Esophagus muscularis mucosa (tissue), 4 donors: ENCODE measurements around the gene SPATS2. TPM values are rescaled to one million over a fixed set of nuclear protein-coding genes. Genes with fewer than 3 reads are reported as not detected.

ENCODE experiments used
- DNase-seq: peaks from one replicate; pipeline ENCODE4 v3.0.0-alpha.2; 2017; ENCODE audit errors: extremely low spot score
- H3K27ac ChIP-seq, 4 donors: fragments of 200-600 bp; sonication (generic); replicated peaks in 1 of 4; 1 replicate in 3 of 4; 2 replicates in 1 of 4; pipeline ENCODE4 v1.5.1; 2016 to 2019; ENCODE audit warnings: mild to moderate bottlenecking in 1 of 4
- H3K27me3 ChIP-seq, 4 donors: fragments of 200-600 bp; sonication (generic); one replicate each; pipeline versions ENCODE4 v1.5.1 to v1.6.0; 2016 to 2019
- H3K36me3 ChIP-seq, 4 donors: fragments of 200-600 bp; sonication (generic); one replicate each; pipeline ENCODE4 v1.5.1; 2016 to 2019
- H3K4me1 ChIP-seq, 4 donors: fragments of 200-600 bp; sonication (generic); one replicate each; pipeline ENCODE4 v1.5.1; 2016 to 2019
- H3K4me3 ChIP-seq, 4 donors: fragments of 200-600 bp; sonication (generic); 1 replicate in 2 of 4; 2 replicates in 2 of 4; pipeline ENCODE4 v1.5.1; 2016 to 2019; ENCODE audit warnings: mild to moderate bottlenecking in 4 of 4, moderate library complexity in 1 of 4
- H3K9me3 ChIP-seq, 4 donors: fragments of 200-600 bp; sonication (generic); 1 replicate in 3 of 4; 2 replicates in 1 of 4; pipeline ENCODE4 v1.5.1; 2016 to 2019
- EP300 ChIP-seq: sonication (generic); formaldehyde crosslinking; IDR thresholded peaks from one replicate; pipeline ENCODE4 v1.6.1; 2017; ENCODE audit warnings: antibody characterized with exemption
- POLR2A ChIP-seq: fragments of 450-650 bp; IDR thresholded peaks from one replicate; pipeline ENCODE4 v1.6.1; 2017; ENCODE audit warnings: antibody characterized with exemption, moderate library complexity, mild to moderate bottlenecking, low read depth
- POLR2AphosphoS5 ChIP-seq, 2 donors: sonication (generic); formaldehyde crosslinking; IDR thresholded peaks; one replicate each; pipeline ENCODE4 v1.6.1; 2017; ENCODE audit warnings: antibody characterized with exemption in 2 of 2
- WGBS: methylation state at CpG from one replicate; pipeline ENCODE4 v1.1.5; 2018; 5-methylcytosine and 5-hydroxymethylcytosine counted together
- intact Hi-C: fragments of 100-400 bp; cut with DNase I; formaldehyde crosslinking; loops from one replicate; pipeline ENCODE4 v1.15.1; 2023
- total RNA-seq, 4 donors: library from RNA; depleted of rRNA; stranded (reverse); fragments of >200 nt; gene quantifications; one replicate each; pipeline versions ENCODE4 v1.1.0 to v1.2.1, GENCODE V29; 2016
- TF ChIP-seq, protein P1 (sequence below), 3 experiments: fragments of 200-600 bp in 2 of 3; fragments of 450-650 bp in 1 of 3; sonication (generic) in 2 of 3; IDR thresholded peaks; one replicate each; pipeline ENCODE4 v1.5.1; 2017 to 2019; ENCODE audit warnings: antibody characterized with exemption in 3 of 3, mild to moderate bottlenecking in 2 of 3, moderate library complexity in 1 of 3

Gene SPATS2
- total RNA-seq, 4 donors from 2014 or later = 9.5 to 16.6 (median 11.5) TPM

DNA sequence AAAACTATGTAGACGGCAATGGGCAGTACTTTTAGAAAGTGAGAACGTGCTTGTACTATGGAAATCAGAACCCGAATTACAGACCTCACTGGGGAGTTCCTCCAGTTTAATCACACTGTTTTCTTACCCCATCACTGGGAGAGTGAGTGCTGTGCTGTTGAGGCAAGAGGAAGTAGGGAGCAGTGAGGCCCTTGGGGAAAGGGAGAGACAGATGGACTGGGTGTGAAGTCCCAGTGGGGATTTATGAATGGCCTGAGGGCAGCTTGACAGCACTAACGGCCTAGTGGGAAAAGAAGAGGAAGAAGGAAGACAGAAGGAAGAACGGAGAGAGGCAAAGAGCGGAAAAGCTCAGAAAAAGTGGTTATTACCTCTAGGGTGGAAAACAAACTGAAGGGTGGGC lies 195.0 kb downstream of the SPATS2 start:
- TF ChIP-seq, protein P1, sequence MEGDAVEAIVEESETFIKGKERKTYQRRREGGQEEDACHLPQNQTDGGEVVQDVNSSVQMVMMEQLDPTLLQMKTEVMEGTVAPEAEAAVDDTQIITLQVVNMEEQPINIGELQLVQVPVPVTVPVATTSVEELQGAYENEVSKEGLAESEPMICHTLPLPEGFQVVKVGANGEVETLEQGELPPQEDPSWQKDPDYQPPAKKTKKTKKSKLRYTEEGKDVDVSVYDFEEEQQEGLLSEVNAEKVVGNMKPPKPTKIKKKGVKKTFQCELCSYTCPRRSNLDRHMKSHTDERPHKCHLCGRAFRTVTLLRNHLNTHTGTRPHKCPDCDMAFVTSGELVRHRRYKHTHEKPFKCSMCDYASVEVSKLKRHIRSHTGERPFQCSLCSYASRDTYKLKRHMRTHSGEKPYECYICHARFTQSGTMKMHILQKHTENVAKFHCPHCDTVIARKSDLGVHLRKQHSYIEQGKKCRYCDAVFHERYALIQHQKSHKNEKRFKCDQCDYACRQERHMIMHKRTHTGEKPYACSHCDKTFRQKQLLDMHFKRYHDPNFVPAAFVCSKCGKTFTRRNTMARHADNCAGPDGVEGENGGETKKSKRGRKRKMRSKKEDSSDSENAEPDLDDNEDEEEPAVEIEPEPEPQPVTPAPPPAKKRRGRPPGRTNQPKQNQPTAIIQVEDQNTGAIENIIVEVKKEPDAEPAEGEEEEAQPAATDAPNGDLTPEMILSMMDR (IDR thresholded peaks at IDR 0.05) = no peak
- no peak for TF ChIP-seq POLR2AphosphoS5 (IDR thresholded peaks at IDR 0.05)
- no peak overlapping the region for H3K27ac ChIP-seq
- H3K9me3 ChIP-seq = no peaks in the 10 kb centered on the region
- intact Hi-C loops = no loop called here
- no peak overlapping the region for H3K4me3 ChIP-seq
- H3K36me3 ChIP-seq = peaks cover 74 to 89% (median 79%) of the 10 kb centered on the region in 4 donors
- 82% methylated on average over 6 of the region's 6 CpGs for WGBS
- peaks cover 16 to 22% (median 17%) of the 10 kb centered on the region in 4 donors for H3K4me1 ChIP-seq
- H3K27me3 ChIP-seq = no peaks in the 10 kb centered on the region
- DNase-seq = no peak

DNA sequence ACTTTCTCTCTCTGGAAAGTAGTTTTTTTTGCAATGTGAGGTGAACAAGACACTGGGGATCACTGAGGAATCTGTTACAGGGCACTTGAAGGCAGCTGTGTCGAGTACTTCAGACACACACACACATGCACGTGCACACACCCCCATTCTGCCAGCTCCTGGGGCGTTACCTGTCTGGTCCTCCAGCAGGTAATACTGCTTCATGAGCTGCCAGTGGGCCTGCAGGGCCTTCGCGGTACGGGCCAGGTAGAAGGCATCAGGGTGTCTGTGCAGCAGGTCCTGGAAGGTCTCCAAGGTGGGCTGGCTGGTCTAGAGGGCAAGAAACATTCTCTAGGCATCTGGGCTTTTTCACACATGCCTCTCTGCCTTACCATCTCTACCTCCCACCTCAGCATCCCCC lies 195.6 kb downstream of the SPATS2 start:
- H3K9me3 ChIP-seq = no peaks in the 10 kb centered on the region
- no peak overlapping the region for H3K27ac ChIP-seq
- no peak overlapping the region for H3K4me3 ChIP-seq
- no peaks in the 10 kb centered on the region for H3K27me3 ChIP-seq
- peaks cover 69 to 83% (median 76%) of the 10 kb centered on the region in 4 donors for H3K36me3 ChIP-seq
- intact Hi-C loops = no loop called here
- TF ChIP-seq EP300 = no peak
- TF ChIP-seq POLR2A = no peak
- no peak for TF ChIP-seq POLR2AphosphoS5 (IDR thresholded peaks at IDR 0.05)
- TF ChIP-seq, protein P1 (IDR thresholded peaks at IDR 0.05) = no peak
- WGBS = 92% methylated on average over 6 of the region's 6 CpGs
- no peak for DNase-seq
- H3K4me1 ChIP-seq = peaks cover 18 to 25% (median 19%) of the 10 kb centered on the region in 4 donors

DNA sequence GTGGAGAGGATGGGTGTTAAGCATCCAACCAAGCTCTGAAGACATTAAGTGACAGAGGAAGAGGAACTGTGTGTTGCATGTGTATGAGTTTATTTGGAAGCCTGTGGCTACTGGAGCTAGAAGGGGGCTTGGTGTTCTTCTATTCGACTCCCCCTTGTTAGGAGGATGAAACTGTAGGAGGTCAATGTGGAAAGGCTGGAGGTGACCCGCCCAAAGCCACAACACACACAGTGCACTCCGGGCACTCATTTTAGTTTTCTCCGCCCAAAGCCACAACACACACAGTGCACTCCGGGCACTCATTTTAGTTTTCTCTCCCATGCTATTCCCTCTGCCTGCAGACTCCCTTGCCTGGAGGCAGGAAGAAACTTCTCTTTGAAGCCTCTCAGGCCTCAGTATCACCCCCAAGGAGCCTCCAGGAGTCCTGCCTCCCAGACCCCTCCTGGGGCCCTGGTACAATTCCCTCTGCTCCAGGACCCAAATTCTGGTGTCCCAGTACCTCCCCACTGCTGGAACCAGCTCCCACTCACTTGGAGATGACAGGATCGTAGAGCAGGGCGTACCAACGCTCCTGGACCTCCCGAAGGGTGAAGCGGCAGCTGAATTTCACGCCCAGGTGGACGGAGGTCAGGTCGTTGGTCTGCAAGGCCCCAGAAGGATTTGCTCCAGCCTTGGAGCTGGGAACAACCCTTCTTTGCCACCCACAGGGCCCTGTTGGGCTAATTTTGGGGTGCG lies 196.9 kb downstream of the SPATS2 start:
- TF ChIP-seq, protein P1 (IDR thresholded peaks at IDR 0.05) = no peak
- no peak for TF ChIP-seq POLR2AphosphoS5 (IDR thresholded peaks at IDR 0.05)
- no peak for TF ChIP-seq POLR2A
- no peak for TF ChIP-seq EP300
- H3K36me3 ChIP-seq = peaks cover 56 to 70% (median 64%) of the 10 kb centered on the region in 4 donors
- no peak for DNase-seq
- H3K4me1 ChIP-seq = peaks cover 24 to 34% (median 25%) of the 10 kb centered on the region in 4 donors
- no peaks in the 10 kb centered on the region for H3K27me3 ChIP-seq
- no peak overlapping the region for H3K4me3 ChIP-seq
- 88% methylated on average over 14 of the region's 14 CpGs for WGBS
- intact Hi-C loops = no loop called here
- H3K9me3 ChIP-seq = no peaks in the 10 kb centered on the region
- no peak overlapping the region for H3K27ac ChIP-seq

DNA sequence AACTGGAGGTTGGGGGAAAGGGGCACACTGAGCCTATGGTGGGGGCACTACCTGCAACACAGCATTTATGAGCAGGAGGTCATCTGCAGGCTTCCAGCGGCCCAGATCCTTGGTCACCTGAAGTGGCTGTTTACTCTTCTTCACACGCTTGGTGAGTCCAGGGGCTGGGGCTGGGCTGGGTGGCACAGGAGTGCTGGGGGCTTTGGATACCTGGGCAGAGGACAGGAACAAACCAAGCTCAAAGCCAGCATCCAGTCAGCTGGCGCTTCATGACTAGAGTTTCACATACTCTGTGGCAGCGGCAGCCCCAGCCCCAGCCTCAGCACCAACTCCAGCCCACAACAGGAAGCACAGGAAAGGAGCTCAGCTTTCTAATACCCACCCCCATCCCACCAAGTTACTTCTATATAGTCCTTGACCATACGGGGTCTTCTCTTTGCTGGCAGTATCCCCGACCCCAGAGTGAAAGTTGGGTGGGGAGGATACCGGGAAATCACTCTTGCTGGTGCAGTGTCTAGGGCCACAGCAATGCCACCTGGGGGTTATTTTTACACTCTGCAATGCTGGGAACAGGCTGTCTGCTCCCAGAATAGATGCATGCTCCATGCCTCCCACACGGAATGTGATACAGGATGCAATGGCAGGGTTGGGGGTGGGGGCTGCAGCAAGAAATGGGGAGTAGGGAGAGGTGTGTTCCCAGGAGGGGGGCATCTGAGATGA lies 197.6 kb downstream of the SPATS2 start:
- WGBS = 77% methylated on average over 7 of the region's 8 CpGs
- intact Hi-C loops = no loop called here
- DNase-seq = no peak
- H3K27ac ChIP-seq = no peak overlapping the region
- H3K4me3 ChIP-seq = no peak overlapping the region
- peaks cover 26 to 41% (median 32%) of the 10 kb centered on the region in 4 donors for H3K4me1 ChIP-seq
- peaks cover 48 to 63% (median 57%) of the 10 kb centered on the region in 4 donors for H3K36me3 ChIP-seq
- H3K9me3 ChIP-seq = no peaks in the 10 kb centered on the region
- no peak for TF ChIP-seq POLR2AphosphoS5 (IDR thresholded peaks at IDR 0.05)
- no peak for TF ChIP-seq POLR2A
- no peak for TF ChIP-seq EP300
- TF ChIP-seq, protein P1 (IDR thresholded peaks at IDR 0.05) = no peak
- no peaks in the 10 kb centered on the region for H3K27me3 ChIP-seq
